Neutrophil (primary cell): ENCODE measurements around the gene CST7.

Experiments used
- H3K27ac ChIP-seq: fragments of 200-600 bp; sonication (generic); 2 replicates; pipeline ENCODE4 v1.5.1; 2016; ENCODE audit warnings: mild to moderate bottlenecking, moderate library complexity
- H3K27me3 ChIP-seq: fragments of 200-600 bp; sonication (generic); 2 replicates; pipeline ENCODE4 v1.6.0; 2016; ENCODE audit warnings: mild to moderate bottlenecking
- H3K36me3 ChIP-seq: fragments of 200-600 bp; sonication (generic); 2 replicates; pipeline ENCODE4 v1.5.1; 2017
- H3K4me1 ChIP-seq, 2 experiments: fragments of 200-600 bp in 1 of 2; sonication (generic) in 1 of 2; 1 replicate in 1 of 2; 2 replicates in 1 of 2; pipeline versions ENCODE4 v1.5.1 to v1.6.1; 2013 to 2016; ENCODE audit warnings: low read depth in 1 of 2, low read length in 1 of 2, mild to moderate bottlenecking in 1 of 2, moderate library complexity in 1 of 2; ENCODE audit not compliant: control insufficient read depth in 1 of 2, insufficient read depth in 1 of 2
- H3K4me3 ChIP-seq, 2 experiments: fragments of 200-600 bp in 1 of 2; sonication (generic) in 1 of 2; 1 replicate in 1 of 2; 2 replicates in 1 of 2; pipeline ENCODE4 v1.5.1; 2013 to 2016; ENCODE audit warnings: low read depth in 1 of 2, low read length in 1 of 2, mild to moderate bottlenecking in 1 of 2, moderate library complexity in 1 of 2
- H3K9me3 ChIP-seq: fragments of 200-600 bp; sonication (generic); 2 replicates; pipeline ENCODE4 v1.5.1; 2016
- CTCF ChIP-seq: fragments of 200-600 bp; sonication (generic); IDR thresholded peaks from 2 replicates; pipeline ENCODE4 v1.5.1; 2016; ENCODE audit warnings: antibody characterized with exemption

The CST7 gene

GRCh38 chr20:24984961-24985640 is 36.0 kb downstream of the CST7 start:
- Histone ChIP-seq H3K27ac (peak overlapping the region; percentile 96), H3K4me3 (peak overlapping the region; percentile 92 to 94), H3K36me3 (peaks cover 15% of the 10 kb centered on the region), H3K4me1 (peaks cover 100% of the 10 kb centered on the region in 2 experiments), H3K27me3 (no peaks in the 10 kb centered on the region), H3K9me3 (no peaks in the 10 kb centered on the region)
- TF ChIP-seq CTCF = no peak

- H3K9me3 ChIP-seq = no peaks in the 10 kb centered on the region
- no peaks in the 10 kb centered on the region for H3K27me3 ChIP-seq
- H3K4me1 ChIP-seq = peaks cover 100% of the 10 kb centered on the region in 2 experiments
- peaks cover 8% of the 10 kb centered on the region for H3K36me3 ChIP-seq
- peak overlapping the region; percentile 92 to 94 for H3K4me3 ChIP-seq
- peak overlapping the region; percentile 96 for H3K27ac ChIP-seq
- no peak for TF ChIP-seq CTCF
Measured at GRCh38 chr20:24985802-24986201, 36.7 kb downstream of the CST7 start.

- H3K9me3 ChIP-seq = no peaks in the 10 kb centered on the region
- no peak for TF ChIP-seq CTCF
- H3K27me3 ChIP-seq = no peaks in the 10 kb centered on the region
- H3K36me3 ChIP-seq = peaks cover 5% of the 10 kb centered on the region
- peak overlapping the region; percentile 92 to 94 for H3K4me3 ChIP-seq
- peaks cover 100% of the 10 kb centered on the region in 2 experiments for H3K4me1 ChIP-seq
- H3K27ac ChIP-seq = peak overlapping the region; percentile 96
Measured at GRCh38 chr20:24986436-24987015, 37.5 kb downstream of the CST7 start.

- no peak for TF ChIP-seq CTCF
- Histone ChIP-seq H3K4me3 (peak overlapping the region; percentile 92 to 94), H3K27me3 (no peaks in the 10 kb centered on the region), H3K27ac (peak overlapping the region; percentile 96), H3K9me3 (no peaks in the 10 kb centered on the region), H3K36me3 (peaks cover 5% of the 10 kb centered on the region), H3K4me1 (peaks cover 95 to 98% of the 10 kb centered on the region in 2 experiments)
Measured at GRCh38 chr20:24987244-24987643, 38.2 kb downstream of the CST7 start.

GRCh38 chr20:24987873-24988835 is 39.1 kb downstream of the CST7 start:
- Histone ChIP-seq H3K36me3 (peaks cover 5% of the 10 kb centered on the region), H3K27me3 (no peaks in the 10 kb centered on the region), H3K9me3 (no peaks in the 10 kb centered on the region), H3K4me1 (peaks cover 89 to 92% of the 10 kb centered on the region in 2 experiments), H3K4me3 (peak overlapping the region; percentile 92 to 94), H3K27ac (peak overlapping the region; percentile 96)
- no peak for TF ChIP-seq CTCF
